Bronchial epithelial cell (primary cell): ENCODE data around the gene PDGFRB. TPM values are rescaled to one million over a fixed set of nuclear protein-coding genes. Genes with fewer than 3 reads are reported as not detected.

Experiments used
- DNase-seq: peaks from one replicate; pipeline ENCODE4 v3.0.0-alpha.2; 2010; ENCODE audit warnings: low read depth
- FAIRE-seq: peaks from 2 replicates; lab custom pipeline; 2011; peaks lifted over from hg19 to GRCh38; lab: Jason Lieb, UNC
- H3K27me3 ChIP-seq: 2 replicates; pipeline ENCODE4 v1.5.1; 2011; ENCODE audit warnings: low read length; ENCODE audit not compliant: control insufficient read depth, insufficient read depth
- H3K36me3 ChIP-seq: 2 replicates; pipeline ENCODE4 v1.5.1; 2011; ENCODE audit warnings: low read length; ENCODE audit not compliant: control insufficient read depth, insufficient read depth
- H3K4me3 ChIP-seq: 2 replicates; pipeline ENCODE4 v1.5.1; 2011; ENCODE audit warnings: mild to moderate bottlenecking, low read depth, low read length, control low read depth
- CTCF ChIP-seq: IDR thresholded peaks from 2 replicates; pipeline ENCODE4 v1.5.1; 2011; ENCODE audit warnings: mild to moderate bottlenecking, moderate library complexity, low read length, control low read depth, inconsistent platforms; ENCODE audit not compliant: insufficient read depth, severe bottlenecking
- total RNA-seq: library from RNA; depleted of rRNA; stranded (reverse); fragments of >200 nt; gene quantifications from 2 replicates; pipeline ENCODE4 v1.2.1, GENCODE V29; 2014

PDGFRB gene
- total RNA-seq, 1 donor from 2014 or later = 1.6 TPM

GRCh38 chr5:150147670-150148069 lies 8.0 kb downstream of the PDGFRB start:
- Histone ChIP-seq H3K36me3 (no peaks in the 10 kb centered on the region), H3K27me3 (peaks cover 2% of the 10 kb centered on the region), H3K4me3 (no peak overlapping the region)
- TF ChIP-seq CTCF = no peak
- DNase-seq (no peak), FAIRE-seq (no peak)

GRCh38 chr5:150146862-150147601 lies 8.6 kb downstream of the PDGFRB start:
- no peak for FAIRE-seq

GRCh38 chr5:150146235-150146634 lies 9.4 kb downstream of the PDGFRB start:
- Histone ChIP-seq H3K27me3 (peaks cover 2% of the 10 kb centered on the region), H3K36me3 (no peaks in the 10 kb centered on the region), H3K4me3 (no peak overlapping the region)
- no peak for TF ChIP-seq CTCF
- FAIRE-seq = no peak
- DNase-seq = no peak

More at GRCh38 chr5:150146862-150147601, 8.6 kb downstream of the PDGFRB start:
- Histone ChIP-seq H3K27me3 (peaks cover 2% of the 10 kb centered on the region), H3K4me3 (no peak overlapping the region), H3K36me3 (no peaks in the 10 kb centered on the region)
- no peak for TF ChIP-seq CTCF
- no peak for DNase-seq

- no peak for FAIRE-seq
- H3K4me3 ChIP-seq = no peak overlapping the region
- DNase-seq = no peak
Observed at GRCh38 chr5:150144879-150145278, 10.8 kb downstream of the PDGFRB start.

GRCh38 chr5:150144246-150144801 lies 11.3 kb downstream of the PDGFRB start:
- TF ChIP-seq CTCF = no peak
- no peaks in the 10 kb centered on the region for H3K27me3 ChIP-seq

More at GRCh38 chr5:150144879-150145278, 10.8 kb downstream of the PDGFRB start:
- no peak for TF ChIP-seq CTCF
- H3K27me3 ChIP-seq = no peaks in the 10 kb centered on the region
- no peaks in the 10 kb centered on the region for H3K36me3 ChIP-seq

More at GRCh38 chr5:150144246-150144801, 11.3 kb downstream of the PDGFRB start:
- FAIRE-seq (no peak), DNase-seq (no peak)
- Histone ChIP-seq H3K36me3 (no peaks in the 10 kb centered on the region), H3K4me3 (no peak overlapping the region)
